PC-9 (cell line): ENCODE measurements around the gene RNF169.

Source experiments
- CTCF ChIP-seq: fragments of 200-600 bp; sonication (generic); conservative IDR thresholded peaks from 2 replicates; pipeline ENCODE4 v1.6.1; 2017; ENCODE audit warnings: mixed run types, antibody characterized with exemption, mild to moderate bottlenecking, moderate library complexity
- EZH2 ChIP-seq: fragments of 200-600 bp; sonication (generic); IDR thresholded peaks from 2 replicates; pipeline ENCODE4 v1.8.0; 2017; ENCODE audit warnings: antibody characterized with exemption, low read depth

GRCh38 chr11:74725701-74726100 lies 22.9 kb upstream of the RNF169 start:
- no peak for TF ChIP-seq CTCF
- TF ChIP-seq EZH2: no peak
